ENCODE results near the gene FNDC3B. TPM values are rescaled to one million over a fixed set of nuclear protein-coding genes. Genes with fewer than 3 reads are reported as not detected.

The FNDC3B gene
- total and polyA plus RNA-seq, 4 donors: 23.3 to 74.2 (median 32.9) TPM

- Histone ChIP-seq H3K4me3 (ENCODE audit: low read depth in 1 of 3, low read length in 3 of 3) (no peak overlapping the region), H3K9me3 (ENCODE audit: control insufficient read depth in 4 of 4, low read length in 3 of 4) (no peaks in the 10 kb centered on the region), H3K4me1 (ENCODE audit: control insufficient read depth in 4 of 4, insufficient read depth in 4 of 4, low read length in 3 of 4) (no peaks in the 10 kb centered on the region), H3K27ac (ENCODE audit: low read depth in 1 of 2, low read length in 2 of 2) (no peak overlapping the region), H3K9ac (ENCODE audit: low read depth in 1 of 2, low read length in 2 of 2) (no peak overlapping the region), H3K27me3 (ENCODE audit: control insufficient read depth in 4 of 4, insufficient read depth in 4 of 4, low read length in 3 of 4) (no peaks in the 10 kb centered on the region), H3K36me3 (ENCODE audit: control insufficient read depth in 4 of 4, insufficient read depth in 3 of 4, low read depth in 1 of 4, low read length in 3 of 4) (peaks cover 10 to 62% (median 42%) of the 10 kb centered on the region in 4 donors)
- TF ChIP-seq ZBTB33 (IDR thresholded peaks at IDR 0.05) (no peak), GABPA (IDR thresholded peaks at IDR 0.05 in 1 of 2, conservative IDR thresholded peaks at IDR 0.05 in 1 of 2) (no peak), FOXA1 (IDR thresholded peaks at IDR 0.05) (no peak), FOXA2 (IDR thresholded peaks at IDR 0.05) (no peak), RXRA (IDR thresholded peaks at IDR 0.05) (no peak), NR2F2 (IDR thresholded peaks at IDR 0.05) (no peak), CTCF (IDR thresholded peaks at IDR 0.05; ENCODE audit: low read depth, low read length, missing input control) (no peak)
- TF ChIP-seq, protein P1, sequence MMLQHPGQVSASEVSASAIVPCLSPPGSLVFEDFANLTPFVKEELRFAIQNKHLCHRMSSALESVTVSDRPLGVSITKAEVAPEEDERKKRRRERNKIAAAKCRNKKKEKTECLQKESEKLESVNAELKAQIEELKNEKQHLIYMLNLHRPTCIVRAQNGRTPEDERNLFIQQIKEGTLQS (IDR thresholded peaks at IDR 0.05): no peak
- WGBS: 96% methylated on average over 4 of the region's 4 CpGs
- DNase-seq (ENCODE audit: low spot score): no peak
Measured at GRCh38 chr3:172376881-172377280, 337.5 kb downstream of the FNDC3B start.

- Histone ChIP-seq H3K9me3 (ENCODE audit: control insufficient read depth in 4 of 4, low read length in 3 of 4) (no peaks in the 10 kb centered on the region), H3K9ac (ENCODE audit: low read depth in 1 of 2, low read length in 2 of 2) (no peak overlapping the region), H3K36me3 (ENCODE audit: control insufficient read depth in 4 of 4, insufficient read depth in 3 of 4, low read depth in 1 of 4, low read length in 3 of 4) (peaks cover 10 to 55% (median 38%) of the 10 kb centered on the region in 4 donors), H3K27ac (ENCODE audit: low read depth in 1 of 2, low read length in 2 of 2) (no peak overlapping the region), H3K27me3 (ENCODE audit: control insufficient read depth in 4 of 4, insufficient read depth in 4 of 4, low read length in 3 of 4) (no peaks in the 10 kb centered on the region), H3K4me3 (ENCODE audit: low read depth in 1 of 3, low read length in 3 of 3) (no peak overlapping the region), H3K4me1 (ENCODE audit: control insufficient read depth in 4 of 4, insufficient read depth in 4 of 4, low read length in 3 of 4) (no peaks in the 10 kb centered on the region)
- over 99% methylated on average over 2 of the region's 2 CpGs for WGBS
- TF ChIP-seq TAF1 (conservative IDR thresholded peaks at IDR 0.05) (no peak), NR2F2 (IDR thresholded peaks at IDR 0.05) (no peak), EGR1 (IDR thresholded peaks at IDR 0.05; ENCODE audit: low read depth in 2 of 2) (no peak), RAD21 (IDR thresholded peaks at IDR 0.05) (no peak), SP1 (IDR thresholded peaks at IDR 0.05) (no peak), GABPA (IDR thresholded peaks at IDR 0.05 in 1 of 2, conservative IDR thresholded peaks at IDR 0.05 in 1 of 2) (no peak), ZBTB33 (IDR thresholded peaks at IDR 0.05) (no peak), JUND (IDR thresholded peaks at IDR 0.05) (no peak), CTCF (IDR thresholded peaks at IDR 0.05; ENCODE audit: low read depth, low read length, missing input control) (no peak), FOXA1 (IDR thresholded peaks at IDR 0.05) (no peak), HNF4G (IDR thresholded peaks at IDR 0.05) (no peak), RXRA (IDR thresholded peaks at IDR 0.05) (no peak)
- TF ChIP-seq, protein P2, sequence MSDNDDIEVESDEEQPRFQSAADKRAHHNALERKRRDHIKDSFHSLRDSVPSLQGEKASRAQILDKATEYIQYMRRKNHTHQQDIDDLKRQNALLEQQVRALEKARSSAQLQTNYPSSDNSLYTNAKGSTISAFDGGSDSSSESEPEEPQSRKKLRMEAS (IDR thresholded peaks at IDR 0.05): no peak
- TF ChIP-seq, protein P1 (IDR thresholded peaks at IDR 0.05): no peak
- DNase-seq (ENCODE audit: low spot score): no peak
Measured at GRCh38 chr3:172378439-172378838, 339.1 kb downstream of the FNDC3B start.

Data from liver (tissue), 9 donors.